Measurements from ENCODE around the gene RIC1.

GRCh38 chr9:5611321-5612184, 17.4 kb upstream of the RIC1 start:
- TF ChIP-seq CTCF (IDR thresholded peaks at IDR 0.05) (no peak), POLR2A (IDR thresholded peaks at IDR 0.05) (no peak)

Measured in heart left ventricle (tissue), 13 donors.